PC-3 (cell line): ENCODE results near the gene LFNG.

Source experiments
- CTCF ChIP-seq: fragments of 300-600 bp; sonication (generic); conservative IDR thresholded peaks from 2 replicates; pipeline ENCODE4 v1.5.1; 2017; ENCODE audit warnings: antibody characterized with exemption, low read depth, mild to moderate bottlenecking, low read length
- EZH2 ChIP-seq: fragments of 300-600 bp; sonication (generic); IDR thresholded peaks from one replicate; pipeline ENCODE4 v1.6.1; 2017; ENCODE audit warnings: antibody characterized with exemption, mild to moderate bottlenecking, low read length; ENCODE audit not compliant: unreplicated experiment
- EZH2phosphoT487 ChIP-seq: fragments of 300-600 bp; sonication (generic); IDR thresholded peaks from 2 replicates; pipeline ENCODE4 v1.6.1; 2018; ENCODE audit warnings: mild to moderate bottlenecking, antibody characterized with exemption, low read length, borderline replicate concordance

GRCh38 chr7:2526659-2527504, 7.3 kb downstream of the LFNG start:
- no peak for TF ChIP-seq CTCF
- no peak for TF ChIP-seq EZH2
- no peak for TF ChIP-seq EZH2phosphoT487
